NCI-H2227 (cell line): Measurements from ENCODE around the gene TP63.
"Not testable (repeated sequence)": the region's sequence is repeated elsewhere in the genome, so short reads cannot be mapped to it uniquely, and the experiment has no call there.

Experiments
- DNase-seq: peaks from one replicate; lab custom pipeline; 2025; ENCODE audit not compliant: unreplicated experiment; lab: John Stamatoyannopoulos, UW

Gene TP63

GRCh38 chr3:189631373-189631408, at the start of gene TP63:
Gene TP63 (plus strand): TSS chr3:189631389. CDS start chr3:189631516, 127 bp downstream.
- DNase-seq: no peak

GRCh38 chr3:189582179-189582578, 49.0 kb upstream of the TP63 start:
- no peak for DNase-seq

DNA sequence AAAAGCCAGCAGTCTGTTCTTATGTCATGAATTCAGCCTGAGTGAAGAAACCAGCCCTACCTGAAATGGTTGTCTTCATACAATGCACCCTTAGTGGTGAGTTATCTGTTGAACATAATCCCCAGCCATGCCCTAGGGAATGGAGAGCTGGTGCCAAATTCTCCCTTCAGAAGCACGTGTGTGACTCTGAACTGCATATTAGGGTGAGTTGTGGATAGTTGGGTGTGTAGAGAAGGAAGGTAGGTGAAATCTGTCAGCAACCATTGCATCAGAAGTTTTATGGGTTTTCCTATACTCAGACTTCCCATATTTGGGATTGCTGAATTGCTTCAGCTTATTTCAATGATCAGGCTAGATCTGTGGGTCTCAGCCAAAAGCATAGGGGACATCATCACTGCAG, 46.5 kb upstream of the TP63 start:
- DNase-seq: no peak

DNA sequence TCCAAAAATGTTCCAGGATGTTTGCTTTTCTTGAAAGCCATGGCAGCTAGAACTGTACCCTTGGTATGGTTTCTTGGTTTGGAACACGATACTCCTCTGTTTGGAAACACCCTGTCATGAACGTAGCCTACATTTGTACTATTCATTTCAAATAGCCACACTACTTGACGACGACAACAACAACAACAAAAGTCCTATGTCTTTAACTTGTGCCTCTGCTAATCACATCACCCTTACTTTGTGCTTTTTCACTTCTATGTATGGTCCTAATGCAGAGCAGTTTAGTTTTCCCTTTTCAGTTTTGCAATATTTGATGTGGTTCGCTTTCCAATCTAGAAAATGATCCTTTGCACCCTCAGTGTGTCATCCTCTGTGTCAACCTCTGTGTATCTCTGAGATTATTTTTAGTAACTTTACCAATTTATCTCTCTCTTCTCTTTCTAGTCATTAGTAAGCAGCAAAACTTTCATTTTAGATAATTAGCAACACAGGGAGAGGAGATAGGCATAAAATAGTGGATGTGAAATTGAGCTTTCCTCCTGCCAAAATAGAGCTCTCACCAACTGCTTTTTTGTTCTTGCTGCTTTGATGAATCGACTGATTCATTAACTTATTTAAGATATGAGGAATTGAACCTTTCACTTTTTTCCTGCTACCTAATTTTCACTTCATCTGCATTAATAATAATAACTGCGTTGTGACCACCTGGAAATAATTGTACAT, 44.1 kb upstream of the TP63 start:
- no peak for DNase-seq

GRCh38 chr3:189587664-189588040, 43.5 kb upstream of the TP63 start:
- no peak for DNase-seq

GRCh38 chr3:189588070-189588469, 43.1 kb upstream of the TP63 start:
- DNase-seq: no peak

DNA sequence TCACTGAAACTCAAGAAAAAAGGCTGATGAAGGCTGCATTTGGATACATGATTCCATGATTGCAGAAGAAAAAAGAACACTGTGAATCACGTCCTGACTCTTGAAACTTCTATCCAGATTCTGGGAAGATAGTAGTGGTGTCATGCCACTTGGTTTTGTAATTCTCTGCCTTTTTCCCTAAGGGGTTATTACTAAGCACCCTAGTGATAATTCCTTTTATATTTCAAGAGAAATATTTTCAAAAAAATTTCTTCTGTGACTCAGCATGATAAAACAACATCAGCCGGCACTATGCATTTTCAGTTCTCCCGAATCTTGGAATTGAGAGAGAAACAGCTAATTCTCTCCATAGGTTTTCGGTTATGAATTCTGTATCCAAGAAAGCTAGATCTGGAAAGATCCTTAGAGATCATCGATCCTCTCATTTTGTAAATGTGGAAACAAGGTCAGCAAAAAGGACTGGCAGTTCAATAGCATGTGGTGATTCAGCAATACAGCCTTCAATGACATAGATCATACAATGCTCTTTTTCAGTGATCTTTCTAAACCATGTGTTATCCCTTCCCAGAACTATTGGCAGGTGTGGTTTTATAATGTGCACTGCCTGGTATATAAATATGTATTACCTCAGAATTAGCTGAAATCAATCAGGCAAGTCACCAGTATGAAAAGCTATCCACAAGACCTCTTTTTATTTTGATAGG, 42.6 kb upstream of the TP63 start:
- no peak for DNase-seq

GRCh38 chr3:189589179-189589569, 42.0 kb upstream of the TP63 start:
- DNase-seq: no peak

DNA sequence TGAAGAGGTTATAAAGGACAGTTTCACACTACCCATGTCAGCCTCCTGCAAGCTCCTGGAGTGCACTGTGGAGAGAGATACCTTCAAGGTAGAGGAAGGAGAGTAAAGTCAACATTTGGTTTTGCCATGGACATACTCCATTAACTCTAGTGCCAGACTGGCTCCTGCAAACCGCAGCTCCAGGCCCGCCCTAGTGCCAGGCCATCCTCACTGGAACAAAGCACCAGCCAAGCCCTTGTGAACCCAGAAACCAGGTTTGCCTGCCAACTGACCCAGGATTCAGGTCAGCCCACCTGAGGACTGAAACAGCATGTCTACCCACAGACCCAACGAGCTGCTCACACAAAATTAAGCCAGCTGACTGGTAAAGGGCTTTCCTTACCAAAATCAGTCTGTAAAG, 41.0 kb upstream of the TP63 start:
- no peak for DNase-seq

GRCh38 chr3:189593581-189593980, 37.6 kb upstream of the TP63 start:
- no peak for DNase-seq

- not testable (repeated sequence) for DNase-seq
These were observed 34.9 kb upstream of the TP63 start for GRCh38 chr3:189596078-189596979.

DNA sequence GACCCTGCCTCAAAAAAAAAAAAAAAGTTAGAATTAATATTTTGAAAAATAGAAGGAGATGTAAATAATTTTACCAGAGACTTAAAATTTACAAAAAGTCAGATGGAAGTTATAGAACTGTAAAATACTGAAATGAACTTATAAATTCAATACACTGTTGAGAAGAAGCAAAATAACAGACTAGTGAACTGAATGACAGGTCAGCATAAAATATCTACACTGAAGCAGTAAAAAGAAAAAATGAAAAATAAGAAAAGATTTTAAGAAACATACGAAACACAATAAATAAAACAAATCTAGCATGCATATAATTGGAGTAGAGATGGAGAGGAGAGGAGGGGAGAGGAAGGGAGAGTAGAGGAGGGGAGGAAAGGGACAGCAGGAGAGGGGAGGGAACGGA, 33.3 kb upstream of the TP63 start:
- no peak for DNase-seq

DNA sequence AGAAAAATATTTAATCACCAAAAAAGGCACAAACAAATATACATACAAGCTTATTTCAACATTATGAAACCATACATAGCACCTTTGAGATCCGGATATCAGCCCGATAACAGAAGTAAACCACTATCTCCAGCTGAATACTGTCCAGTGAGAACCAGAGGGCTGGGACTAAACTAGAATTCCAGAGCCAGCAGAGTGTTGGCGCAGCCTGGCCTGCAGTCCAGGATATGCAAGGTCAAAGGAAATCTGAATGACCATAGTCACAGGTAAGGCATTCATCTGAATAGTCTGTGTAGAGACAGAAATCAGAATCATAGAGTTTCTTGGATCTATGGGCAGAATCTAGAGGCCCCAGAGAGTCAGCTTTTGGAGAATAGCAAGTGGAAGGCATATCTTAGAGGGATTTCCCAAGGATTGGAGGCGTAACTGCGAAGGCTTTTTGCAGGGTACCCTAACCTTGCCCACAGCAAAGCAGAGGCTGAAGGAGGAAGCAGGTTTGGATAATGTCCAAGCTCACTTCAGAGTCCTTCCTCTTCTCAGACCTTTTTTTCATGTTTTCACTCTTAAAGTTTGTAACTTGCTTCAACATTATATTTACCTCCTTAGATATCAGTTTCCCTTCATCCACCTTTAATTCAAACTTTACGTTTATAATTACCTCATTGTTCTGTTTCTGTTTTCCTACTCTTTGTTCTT, 32.5 kb upstream of the TP63 start:
- DNase-seq: no peak

GRCh38 chr3:189602471-189602870, 28.7 kb upstream of the TP63 start:
- no peak for DNase-seq

DNA sequence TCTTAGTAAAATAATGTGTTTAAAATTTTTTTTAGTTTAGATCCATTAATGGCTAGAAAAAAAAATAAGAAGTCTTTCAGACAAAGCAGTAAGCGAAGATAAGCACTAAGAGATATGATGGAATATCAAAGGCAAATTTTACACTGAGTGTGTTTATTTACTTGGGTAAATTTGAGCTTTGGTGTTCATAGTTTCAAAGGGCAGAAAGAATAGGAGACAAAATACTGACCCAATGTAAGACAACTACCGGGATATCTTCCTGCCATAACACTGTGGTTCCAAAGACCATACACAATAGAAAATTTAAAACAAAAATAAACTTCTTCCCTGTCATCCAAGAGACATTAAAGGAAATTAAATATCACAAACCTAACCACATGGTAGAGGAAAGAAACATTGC, 25.5 kb upstream of the TP63 start:
- DNase-seq: no peak

DNA sequence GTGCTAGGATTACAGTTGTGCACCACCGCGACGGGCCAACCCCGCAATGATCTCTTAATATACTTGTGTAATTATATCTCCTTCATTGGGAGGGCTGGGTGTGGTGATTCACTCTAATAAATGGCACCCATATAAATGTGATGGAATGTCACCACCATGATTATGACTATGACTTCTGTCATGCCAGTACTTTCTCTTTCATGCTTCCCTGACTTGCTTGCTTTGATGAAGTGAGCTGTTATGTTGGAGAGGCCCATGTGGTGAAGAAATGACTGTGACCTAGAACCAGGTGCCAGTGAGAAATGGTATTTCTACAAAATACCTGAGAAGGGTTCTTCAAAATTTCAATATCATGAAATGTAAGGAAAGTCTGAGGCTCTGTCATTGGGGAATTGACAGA, 24.4 kb upstream of the TP63 start:
- DNase-seq: no peak

DNA sequence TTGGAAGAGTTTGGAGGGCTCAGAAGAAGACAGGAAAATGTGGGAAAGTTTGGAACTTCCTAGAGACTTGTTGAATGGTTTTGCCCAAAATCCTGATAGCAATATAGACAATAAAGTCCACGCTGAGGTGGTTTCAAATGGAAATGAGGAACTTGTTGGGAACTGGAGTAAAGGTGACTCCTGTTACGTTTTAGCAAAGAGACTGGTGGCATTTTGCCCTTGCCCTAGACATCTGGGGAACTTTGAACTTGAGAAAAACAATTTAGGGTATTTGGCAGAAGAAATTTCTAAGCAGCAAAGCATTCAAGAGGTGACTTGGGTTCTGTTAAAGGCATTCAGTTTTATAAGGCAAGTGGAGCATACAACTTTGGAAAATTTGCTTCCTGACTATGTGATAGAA, 18.5 kb upstream of the TP63 start:
- DNase-seq: not testable (repeated sequence)

DNA sequence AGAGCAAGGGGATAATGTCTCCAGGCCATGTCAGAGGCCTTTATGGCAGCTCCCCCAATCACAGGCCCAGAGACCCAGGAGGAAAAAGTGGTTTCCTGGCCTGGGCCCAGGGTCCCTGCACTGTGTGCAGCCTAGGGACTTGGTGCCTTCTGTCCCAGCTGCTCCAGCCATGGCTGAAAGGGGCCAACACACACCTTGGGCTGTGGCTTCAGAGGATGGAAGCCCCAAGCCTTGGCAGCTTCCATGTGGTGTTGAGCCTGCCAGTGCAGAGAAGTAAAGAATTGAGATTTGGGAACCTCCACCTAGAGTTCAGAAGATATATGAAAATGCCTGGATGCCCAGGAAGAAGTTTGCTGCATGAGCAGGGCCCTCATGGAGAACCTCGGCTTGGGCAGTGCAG, 18.1 kb upstream of the TP63 start:
- no peak for DNase-seq

DNA sequence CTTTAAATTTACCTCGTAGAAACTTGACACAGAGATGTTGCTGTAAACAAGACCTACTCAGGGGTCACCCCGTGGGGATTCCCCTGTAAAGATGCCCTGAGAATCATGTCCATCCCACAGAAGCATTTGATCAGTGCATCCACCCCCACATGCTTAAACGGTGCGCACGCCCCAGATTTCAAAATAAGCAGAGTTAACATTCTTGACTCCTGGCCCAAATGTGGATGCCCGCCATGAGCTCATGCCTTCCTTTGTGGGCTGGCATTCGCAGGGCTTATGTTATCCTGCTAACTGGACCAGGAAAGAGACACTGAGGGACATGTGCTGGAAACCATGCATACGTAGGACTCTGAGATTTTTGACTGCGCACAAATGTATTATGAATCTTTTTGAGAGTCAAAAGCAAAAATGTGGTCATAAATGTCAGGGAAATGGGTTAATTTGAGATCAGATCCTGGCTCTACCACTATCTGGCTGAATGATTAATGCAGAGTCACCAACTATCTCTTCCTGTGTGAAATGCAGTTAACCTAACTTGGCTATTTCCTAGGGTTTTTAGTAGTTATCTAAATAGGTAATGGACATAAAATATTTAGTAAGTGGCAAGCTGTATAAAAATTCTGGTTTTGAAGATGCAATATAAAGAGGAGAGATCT, 9.1 kb upstream of the TP63 start:
- DNase-seq: no peak

DNA sequence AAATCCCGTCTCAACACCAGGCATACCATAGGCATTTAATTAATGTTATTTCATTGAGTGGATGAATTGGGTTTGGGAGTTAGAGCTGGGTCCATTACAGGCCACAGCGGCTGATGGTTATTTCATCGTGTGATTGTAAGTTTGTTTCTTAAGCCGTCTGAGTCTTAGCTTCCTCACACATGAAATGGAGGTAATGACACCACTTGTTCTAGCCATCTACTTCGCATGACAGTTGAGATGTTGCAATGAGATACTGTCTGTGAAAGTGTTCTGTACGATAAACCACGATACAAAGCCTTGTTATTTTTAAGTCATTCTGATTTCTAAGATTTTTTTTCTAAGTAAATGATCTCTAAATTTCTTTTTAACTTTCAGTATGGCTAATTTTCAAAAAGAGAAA, 8.6 kb upstream of the TP63 start:
- DNase-seq: no peak

GRCh38 chr3:189624130-189624529, 7.1 kb upstream of the TP63 start:
- no peak for DNase-seq
